GM20000 (cell line): ENCODE measurements around the gene KIAA0232.

Experiments
- DNase-seq: peaks from one replicate; pipeline ENCODE4 v3.0.0; 2012; ENCODE audit warnings: low spot score
- TF ChIP-seq, protein P1 (sequence below): IDR thresholded peaks from 2 replicates; pipeline ENCODE4 v1.5.1; 2012; ENCODE audit warnings: mild to moderate bottlenecking, control low read depth; ENCODE audit errors: extremely low read depth, missing control alignments

KIAA0232 gene

DNA sequence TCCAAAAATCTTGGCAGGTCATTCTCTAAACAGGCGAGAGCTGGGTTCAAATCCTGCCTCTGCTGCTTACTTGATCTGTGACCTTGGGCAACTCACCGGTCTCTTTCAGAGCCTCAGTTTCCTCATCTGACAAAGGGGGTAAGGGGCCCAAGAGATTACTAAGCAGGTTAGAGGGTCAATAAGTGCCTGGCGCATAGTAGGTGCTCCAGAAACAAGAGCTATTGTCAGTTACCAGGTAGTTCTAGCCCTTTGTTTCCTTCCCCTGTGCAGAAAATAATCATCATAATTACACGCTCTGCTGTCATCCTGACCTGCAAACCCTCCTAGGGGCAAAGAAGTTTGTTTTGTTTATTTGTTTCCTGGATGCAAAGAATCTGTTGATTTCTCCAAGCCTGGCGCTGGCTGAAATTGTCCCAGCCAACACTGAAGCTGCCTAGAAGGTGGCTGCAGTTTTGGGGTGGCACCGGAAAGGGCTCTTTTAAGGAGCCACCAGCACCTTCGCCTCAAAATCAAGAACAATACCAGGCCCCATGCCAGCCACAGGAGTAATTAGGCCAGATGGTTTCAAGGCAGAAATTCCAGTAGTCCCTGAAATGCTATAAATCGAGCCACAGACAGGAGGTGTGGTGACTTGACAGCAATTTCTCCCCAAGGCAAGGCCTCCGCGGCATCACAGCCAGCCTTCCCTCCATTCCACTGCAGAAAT lies 10.2 kb upstream of the KIAA0232 start:
- TF ChIP-seq, protein P1, sequence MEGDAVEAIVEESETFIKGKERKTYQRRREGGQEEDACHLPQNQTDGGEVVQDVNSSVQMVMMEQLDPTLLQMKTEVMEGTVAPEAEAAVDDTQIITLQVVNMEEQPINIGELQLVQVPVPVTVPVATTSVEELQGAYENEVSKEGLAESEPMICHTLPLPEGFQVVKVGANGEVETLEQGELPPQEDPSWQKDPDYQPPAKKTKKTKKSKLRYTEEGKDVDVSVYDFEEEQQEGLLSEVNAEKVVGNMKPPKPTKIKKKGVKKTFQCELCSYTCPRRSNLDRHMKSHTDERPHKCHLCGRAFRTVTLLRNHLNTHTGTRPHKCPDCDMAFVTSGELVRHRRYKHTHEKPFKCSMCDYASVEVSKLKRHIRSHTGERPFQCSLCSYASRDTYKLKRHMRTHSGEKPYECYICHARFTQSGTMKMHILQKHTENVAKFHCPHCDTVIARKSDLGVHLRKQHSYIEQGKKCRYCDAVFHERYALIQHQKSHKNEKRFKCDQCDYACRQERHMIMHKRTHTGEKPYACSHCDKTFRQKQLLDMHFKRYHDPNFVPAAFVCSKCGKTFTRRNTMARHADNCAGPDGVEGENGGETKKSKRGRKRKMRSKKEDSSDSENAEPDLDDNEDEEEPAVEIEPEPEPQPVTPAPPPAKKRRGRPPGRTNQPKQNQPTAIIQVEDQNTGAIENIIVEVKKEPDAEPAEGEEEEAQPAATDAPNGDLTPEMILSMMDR: no peak
- no peak for DNase-seq

DNA sequence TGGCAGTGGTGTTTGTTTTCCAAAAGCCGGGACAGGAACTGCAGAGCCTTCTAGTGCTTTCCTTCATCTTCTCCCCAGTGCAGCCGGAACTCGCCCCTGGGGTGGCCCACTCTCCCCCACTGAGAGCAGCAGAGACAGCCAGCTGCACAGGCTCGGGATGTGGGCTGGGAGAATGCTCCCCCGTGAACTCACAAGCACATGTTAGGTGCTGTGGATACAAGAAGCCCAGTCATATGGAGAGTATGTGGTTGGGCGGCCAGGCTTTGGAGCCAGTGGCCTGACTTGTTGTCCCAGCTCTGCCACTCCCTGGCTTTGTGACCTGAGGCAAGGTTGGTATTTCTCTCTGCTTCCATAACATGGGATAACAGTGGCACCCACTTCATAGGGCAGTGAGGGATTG lies 9.4 kb upstream of the KIAA0232 start:
- TF ChIP-seq, protein P1: no peak
- DNase-seq: no peak

DNA sequence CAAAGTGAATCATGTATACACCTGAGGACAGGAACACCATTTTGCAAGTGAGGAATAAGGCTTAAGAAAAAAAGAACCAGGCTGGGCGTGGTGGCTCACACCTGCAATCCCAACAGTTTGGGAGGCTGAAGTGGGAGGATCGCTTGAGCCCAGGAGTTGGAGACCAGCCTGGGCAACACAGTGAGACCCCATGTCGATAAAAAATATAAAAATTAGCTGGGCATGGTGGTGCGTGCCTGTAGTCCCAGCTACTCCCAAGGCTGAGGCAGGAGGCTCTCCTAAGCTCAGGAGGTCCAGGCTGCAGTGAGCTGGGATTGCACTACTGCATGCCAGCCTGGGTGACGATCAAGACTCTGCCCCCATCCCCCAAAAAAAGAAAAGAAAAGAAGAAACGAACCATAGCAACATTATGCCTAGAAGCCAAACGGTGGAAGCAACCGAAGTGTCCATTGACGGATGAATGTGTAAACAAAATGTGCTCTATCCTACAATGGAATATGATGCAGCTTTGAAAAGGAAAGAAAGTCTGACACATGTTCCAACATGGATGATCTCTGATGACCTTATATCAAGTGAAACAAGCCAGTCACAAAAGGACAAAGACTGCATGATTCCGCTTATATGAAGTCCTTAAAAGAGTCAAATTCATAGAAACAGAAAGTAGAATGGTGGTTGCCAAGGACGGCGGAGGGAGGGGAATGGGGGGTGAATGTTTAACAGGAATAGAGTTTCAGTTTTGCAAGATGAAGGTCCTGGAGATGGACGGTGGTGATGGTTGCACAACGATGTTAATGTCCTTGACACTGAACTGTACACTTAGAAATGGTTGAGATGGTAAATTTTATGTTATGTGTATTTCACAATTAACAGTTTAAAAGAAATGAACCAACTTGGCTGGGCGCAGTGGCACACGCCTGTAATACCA lies 8.6 kb upstream of the KIAA0232 start:
- no peak for DNase-seq
- TF ChIP-seq, protein P1: no peak

DNA sequence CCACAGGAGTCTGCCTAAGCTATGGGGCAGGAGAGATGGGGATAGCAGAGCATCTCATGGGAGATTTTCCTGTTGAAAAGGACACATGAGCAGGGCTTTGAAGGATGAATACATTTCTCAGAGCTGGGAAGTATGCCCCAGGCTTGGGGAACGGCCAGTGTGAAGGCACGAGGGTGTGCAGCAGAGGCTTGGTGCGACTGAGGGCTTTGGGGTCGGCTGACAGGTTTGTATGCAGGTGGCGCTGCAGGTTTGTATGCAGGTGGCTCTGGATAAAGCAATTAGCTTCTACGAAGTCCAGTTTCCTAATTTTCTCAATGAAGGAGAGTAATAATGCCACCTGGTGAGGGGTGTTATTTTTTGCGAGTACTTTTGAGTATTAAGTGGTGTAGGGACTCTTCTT lies 6.8 kb upstream of the KIAA0232 start:
- TF ChIP-seq, protein P1: no peak

DNA sequence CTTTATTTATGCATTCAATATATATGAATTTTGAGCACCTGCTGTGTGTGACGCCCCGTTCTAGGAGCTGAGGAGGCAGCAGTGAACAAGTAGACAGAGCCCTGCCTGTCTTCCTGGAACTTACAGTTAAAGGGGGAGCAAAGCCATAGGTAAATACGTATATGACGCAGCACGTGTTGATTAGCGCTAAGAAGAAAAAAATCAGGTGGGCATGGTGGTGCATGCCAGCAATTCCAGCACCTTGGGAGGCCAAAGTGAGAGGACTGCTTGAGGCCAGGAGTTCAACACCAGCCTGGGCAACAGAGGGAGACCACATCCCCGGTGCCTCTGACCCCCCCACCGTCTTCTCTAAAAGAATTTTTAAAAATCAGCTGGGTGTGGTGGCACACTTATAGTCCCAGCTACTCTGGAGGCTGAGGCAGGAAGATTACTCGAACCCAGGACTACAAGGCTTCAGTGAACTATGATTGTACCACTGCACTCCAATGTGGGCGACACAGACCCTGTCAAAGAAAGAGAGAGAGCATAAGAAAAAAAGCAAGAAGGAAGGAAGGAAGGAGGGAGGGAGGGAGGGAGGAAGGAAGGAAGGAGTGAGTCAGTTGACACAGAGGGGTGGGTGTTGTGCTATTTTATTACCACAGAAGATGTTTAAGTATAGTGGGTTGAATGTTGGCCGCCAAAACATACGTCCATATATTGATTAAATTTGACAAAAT lies 5.4 kb upstream of the KIAA0232 start:
- no peak for DNase-seq
- TF ChIP-seq, protein P1: no peak

More for the DNA sequence above, 6.8 kb upstream of the KIAA0232 start:
- DNase-seq: no peak

DNA sequence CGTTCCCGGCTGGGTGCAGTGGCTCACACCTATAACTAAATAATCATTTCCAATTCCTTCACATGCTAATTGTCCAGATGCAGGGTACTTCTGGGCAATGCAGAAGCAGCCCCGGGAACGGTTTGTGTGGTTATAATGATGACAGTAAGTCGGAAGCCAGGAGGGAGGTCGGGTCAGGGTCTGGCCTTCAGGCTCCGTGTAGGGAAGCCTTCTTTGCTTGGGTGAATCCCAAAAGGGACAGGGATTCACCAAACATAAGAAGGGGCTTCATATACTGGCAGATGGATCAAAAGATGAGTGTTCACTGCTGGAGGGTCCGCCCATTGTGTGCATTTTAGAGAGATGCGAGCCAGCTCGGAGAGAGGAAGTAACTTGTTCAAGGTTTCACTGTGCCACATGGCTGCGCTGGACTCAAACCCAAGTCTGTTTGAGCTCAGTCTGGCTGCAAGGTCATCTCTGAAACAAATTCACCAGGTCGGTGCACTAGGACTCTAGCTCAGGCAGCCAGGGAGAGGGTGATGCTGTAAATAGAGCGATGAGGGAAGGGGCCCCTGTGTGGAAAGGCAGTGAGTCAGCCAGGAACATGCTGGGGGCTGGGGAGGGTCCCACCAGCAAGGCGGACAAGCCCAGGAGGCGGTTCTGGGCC lies 4.8 kb upstream of the KIAA0232 start:
- no peak for DNase-seq
- TF ChIP-seq, protein P1: peak; percentile 17
